Muscle layer of duodenum (tissue), 2 donors: ENCODE measurements around the gene RAC2.

ENCODE experiments used
- H3K27ac ChIP-seq: one replicate; pipeline ENCODE4 v1.7.0; 2013; ENCODE audit warnings: mild to moderate bottlenecking, low read length
- H3K27me3 ChIP-seq: one replicate; pipeline ENCODE4 v1.7.0; 2013; ENCODE audit warnings: low read depth, mild to moderate bottlenecking, control low read depth, low read length
- H3K36me3 ChIP-seq, 2 donors: one replicate each; pipeline ENCODE4 v1.7.0; 2013; ENCODE audit warnings: low read length in 2 of 2, control low read depth in 1 of 2, mild to moderate bottlenecking in 1 of 2; ENCODE audit not compliant: insufficient read depth in 2 of 2, control insufficient read depth in 1 of 2
- H3K4me1 ChIP-seq, 2 donors: one replicate each; pipeline ENCODE4 v1.7.0; 2013; ENCODE audit warnings: low read length in 2 of 2, mild to moderate bottlenecking in 2 of 2, control low read depth in 1 of 2, moderate library complexity in 1 of 2; ENCODE audit not compliant: insufficient read depth in 2 of 2, control insufficient read depth in 1 of 2
- H3K4me3 ChIP-seq, 2 donors: one replicate each; pipeline ENCODE4 v1.7.0; 2013; ENCODE audit warnings: low read length in 2 of 2, low read depth in 1 of 2, mild to moderate bottlenecking in 1 of 2
- H3K9me3 ChIP-seq, 2 donors: one replicate each; pipeline ENCODE4 v1.7.0; 2013; ENCODE audit warnings: low read length in 2 of 2, control low read depth in 1 of 2, mild to moderate bottlenecking in 1 of 2; ENCODE audit not compliant: control insufficient read depth in 1 of 2
- donor health status: healthy.

The RAC2 gene

DNA sequence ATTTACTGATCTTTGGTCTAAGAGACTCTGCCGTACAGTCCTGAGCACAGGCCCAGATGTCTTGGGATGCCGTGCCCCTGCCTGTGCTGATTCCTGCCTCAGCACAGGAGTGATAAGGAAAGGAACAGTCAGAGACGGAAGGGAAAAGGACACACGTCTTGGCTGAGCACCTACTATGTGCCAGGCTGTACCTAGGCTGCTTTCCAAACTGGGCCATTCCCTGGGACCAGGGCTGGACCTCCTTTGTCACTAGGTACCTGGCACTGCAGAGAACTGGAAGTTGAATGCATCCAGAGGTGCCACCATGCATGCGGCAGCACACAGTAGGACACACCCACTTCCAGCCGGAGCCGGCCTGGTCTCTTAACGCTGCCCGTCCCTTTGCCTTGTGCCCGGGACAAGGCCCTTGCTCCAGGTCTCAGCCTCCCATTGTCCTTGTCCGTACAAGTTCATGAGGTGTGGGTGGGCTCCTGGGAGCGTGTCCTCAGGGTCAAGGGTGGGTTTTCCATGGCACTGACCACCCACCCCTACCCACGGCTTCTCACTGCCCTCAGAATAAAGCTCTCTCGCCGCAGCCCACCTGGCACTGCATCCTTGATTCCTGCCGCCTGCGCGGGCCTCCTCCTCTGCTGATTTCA, 30.7 kb downstream of the RAC2 start:
- H3K4me1 ChIP-seq, result peaks cover 0 to 12% of the 10 kb centered on the region in 2 donors
- H3K4me3 ChIP-seq, result no peak overlapping the region
- no peaks in the 10 kb centered on the region for H3K9me3 ChIP-seq
- H3K27me3 ChIP-seq, result no peaks in the 10 kb centered on the region
- no peak overlapping the region for H3K27ac ChIP-seq
- H3K36me3 ChIP-seq, result no peaks in the 10 kb centered on the region

GRCh38 chr22:37212174-37212906, 31.7 kb downstream of the RAC2 start, which contains the start of gene SSTR3:
Gene SSTR3, minus strand, starts transcription at chr22:37212477. Its CDS starts 4,674 bp downstream, at chr22:37207803.
- Histone ChIP-seq H3K9me3 (no peaks in the 10 kb centered on the region), H3K27me3 (no peaks in the 10 kb centered on the region), H3K4me3 (no peak within 1 kb of the TSS), H3K4me1 (peaks cover 0 to 12% of the 10 kb centered on the region in 2 donors), H3K27ac (no peak within 1 kb of the TSS), H3K36me3 (no peaks in the 10 kb centered on the region)

DNA sequence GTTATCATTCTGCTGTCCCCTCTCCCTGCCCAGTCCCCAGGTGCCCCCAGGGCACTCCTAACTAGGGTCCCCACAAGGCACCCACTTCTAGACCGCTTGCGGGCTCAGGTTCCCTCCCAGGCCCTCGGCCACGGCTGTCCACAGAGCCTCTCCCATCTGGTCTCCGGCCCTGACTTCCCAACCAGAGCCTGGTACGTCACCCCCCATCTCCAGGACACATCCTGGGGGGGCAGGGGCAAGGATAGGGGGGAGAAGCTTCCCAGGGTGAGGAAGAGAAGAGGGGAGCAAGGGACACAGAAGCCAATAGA, 32.2 kb downstream of the RAC2 start:
- H3K4me3 ChIP-seq, result no peak overlapping the region
- no peaks in the 10 kb centered on the region for H3K36me3 ChIP-seq
- H3K4me1 ChIP-seq, result peaks cover 0 to 12% of the 10 kb centered on the region in 2 donors
- no peaks in the 10 kb centered on the region for H3K27me3 ChIP-seq
- no peak overlapping the region for H3K27ac ChIP-seq
- H3K9me3 ChIP-seq, result no peaks in the 10 kb centered on the region

DNA sequence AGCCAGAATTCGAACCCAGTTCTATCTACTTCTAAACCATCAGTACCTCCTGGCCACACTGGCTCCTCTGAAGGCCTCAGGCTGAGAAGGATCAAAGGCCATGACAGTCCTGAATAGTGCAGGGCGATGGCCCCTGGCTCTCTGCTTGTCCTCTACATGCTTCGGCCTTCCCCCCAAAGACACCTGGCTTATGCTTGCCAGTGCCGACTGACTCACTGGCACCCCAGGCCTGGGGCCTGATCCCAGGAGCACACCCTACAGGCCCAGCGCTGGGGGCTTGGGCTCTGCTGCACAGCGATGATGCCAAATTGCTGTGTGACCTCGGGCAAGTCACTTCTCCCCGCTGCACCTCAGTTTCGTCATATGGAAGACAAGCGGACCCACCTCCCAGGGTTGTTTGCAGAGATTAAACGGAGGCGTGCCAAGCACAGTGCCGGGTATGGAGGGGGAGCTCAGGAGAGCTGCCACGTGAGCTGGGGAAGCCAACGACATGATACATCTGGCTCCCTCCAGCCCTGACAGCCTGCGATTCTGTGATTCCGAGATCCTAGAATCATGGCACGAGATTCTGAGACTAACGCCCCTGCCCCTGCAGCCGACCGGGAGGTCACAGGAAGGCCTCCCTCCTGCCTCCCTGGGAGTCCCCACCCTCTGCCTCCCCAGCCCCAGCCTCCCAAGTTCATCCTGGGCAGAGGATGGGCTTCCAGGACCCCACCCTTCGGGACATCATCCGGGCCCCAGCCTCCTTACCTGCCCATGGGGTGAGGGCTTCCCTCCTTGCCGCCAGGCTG, 32.8 kb downstream of the RAC2 start:
- Histone ChIP-seq H3K9me3 (no peaks in the 10 kb centered on the region), H3K4me3 (no peak overlapping the region), H3K27ac (no peak overlapping the region), H3K27me3 (no peaks in the 10 kb centered on the region), H3K4me1 (peaks cover 0 to 12% of the 10 kb centered on the region in 2 donors), H3K36me3 (no peaks in the 10 kb centered on the region)

GRCh38 chr22:37210041-37210803, 33.8 kb downstream of the RAC2 start:
- Histone ChIP-seq H3K27me3 (no peaks in the 10 kb centered on the region), H3K27ac (no peak overlapping the region), H3K4me1 (peaks cover 0 to 12% of the 10 kb centered on the region in 2 donors), H3K36me3 (no peaks in the 10 kb centered on the region), H3K4me3 (no peak overlapping the region), H3K9me3 (no peaks in the 10 kb centered on the region)

GRCh38 chr22:37209140-37209845, 34.8 kb downstream of the RAC2 start:
- Histone ChIP-seq H3K27me3 (no peaks in the 10 kb centered on the region), H3K36me3 (no peaks in the 10 kb centered on the region), H3K4me3 (no peak overlapping the region), H3K9me3 (no peaks in the 10 kb centered on the region), H3K4me1 (peaks cover 0 to 12% of the 10 kb centered on the region in 2 donors), H3K27ac (no peak overlapping the region)

- Histone ChIP-seq H3K36me3 (no peaks in the 10 kb centered on the region), H3K27ac (no peak overlapping the region), H3K27me3 (no peaks in the 10 kb centered on the region)
Measured at GRCh38 chr22:37208401-37209139, 35.5 kb downstream of the RAC2 start.

GRCh38 chr22:37207981-37208380, 36.1 kb downstream of the RAC2 start:
- Histone ChIP-seq H3K27ac (no peak overlapping the region), H3K9me3 (no peaks in the 10 kb centered on the region), H3K36me3 (no peaks in the 10 kb centered on the region), H3K27me3 (no peaks in the 10 kb centered on the region), H3K4me1 (peaks cover 0 to 12% of the 10 kb centered on the region in 2 donors), H3K4me3 (no peak overlapping the region)

More at GRCh38 chr22:37208401-37209139, 35.5 kb downstream of the RAC2 start:
- no peaks in the 10 kb centered on the region for H3K9me3 ChIP-seq
- H3K4me1 ChIP-seq, result peaks cover 0 to 12% of the 10 kb centered on the region in 2 donors
- H3K4me3 ChIP-seq, result no peak overlapping the region

DNA sequence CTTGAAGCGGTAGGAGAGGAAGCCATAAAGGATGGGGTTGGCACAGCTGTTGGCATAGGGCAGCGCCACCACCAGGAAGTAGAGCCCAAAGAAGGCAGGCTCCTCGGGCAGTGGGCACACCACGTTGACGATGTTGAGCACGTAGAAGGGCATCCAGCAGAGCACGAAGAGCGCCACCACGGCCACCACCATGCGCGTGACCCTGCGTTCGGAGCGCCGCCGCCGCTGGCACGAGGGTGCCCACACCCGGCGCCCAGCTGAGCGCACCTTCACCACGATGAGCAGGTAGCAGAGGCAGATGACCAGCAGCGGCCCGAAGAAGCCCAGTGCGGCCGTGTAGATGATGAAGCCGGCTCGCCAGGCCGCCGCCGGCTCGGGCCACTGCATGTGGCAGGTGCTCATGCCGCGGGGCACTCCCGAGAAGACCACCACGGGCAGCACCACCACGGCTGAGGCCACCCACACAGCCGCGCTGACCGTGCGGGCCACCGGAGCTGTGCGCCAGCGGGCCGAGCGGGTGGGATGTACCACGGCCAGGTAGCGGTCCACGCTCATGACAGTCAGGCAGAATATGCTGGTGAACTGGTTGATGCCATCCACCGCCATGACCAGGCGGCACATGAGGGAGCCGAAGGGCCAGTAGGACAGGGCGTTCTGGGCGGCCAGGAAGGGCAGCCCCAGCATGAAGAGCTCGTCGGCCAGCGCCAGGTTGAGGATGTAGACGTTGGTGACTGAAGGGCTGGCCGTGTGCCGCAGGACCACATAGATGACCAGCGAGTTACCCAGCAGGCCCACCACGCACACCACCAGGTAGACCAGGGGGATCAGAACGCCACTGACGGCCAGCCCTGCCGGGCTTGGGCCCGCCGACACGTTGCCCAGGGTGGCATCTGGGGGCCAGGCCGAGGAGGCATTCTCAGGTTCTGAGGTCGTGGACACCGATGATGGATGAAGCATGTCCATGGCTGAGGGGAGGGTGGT, 36.9 kb downstream of the RAC2 start:
- no peak overlapping the region for H3K27ac ChIP-seq
- H3K9me3 ChIP-seq, result no peaks in the 10 kb centered on the region
- no peaks in the 10 kb centered on the region for H3K27me3 ChIP-seq
- H3K4me1 ChIP-seq, result peaks cover 0 to 5% of the 10 kb centered on the region in 2 donors
- no peaks in the 10 kb centered on the region for H3K36me3 ChIP-seq
- no peak overlapping the region for H3K4me3 ChIP-seq
